HCEC 1CT (cell line): ENCODE results near the gene HECTD2.
A peak's percentile ranks its signal among the peaks of the same experiment; 100 is the strongest.

Experiments used
- DNase-seq: peaks from one replicate; pipeline ENCODE4 v3.0.0-alpha.2; 2017

HECTD2 gene

DNA sequence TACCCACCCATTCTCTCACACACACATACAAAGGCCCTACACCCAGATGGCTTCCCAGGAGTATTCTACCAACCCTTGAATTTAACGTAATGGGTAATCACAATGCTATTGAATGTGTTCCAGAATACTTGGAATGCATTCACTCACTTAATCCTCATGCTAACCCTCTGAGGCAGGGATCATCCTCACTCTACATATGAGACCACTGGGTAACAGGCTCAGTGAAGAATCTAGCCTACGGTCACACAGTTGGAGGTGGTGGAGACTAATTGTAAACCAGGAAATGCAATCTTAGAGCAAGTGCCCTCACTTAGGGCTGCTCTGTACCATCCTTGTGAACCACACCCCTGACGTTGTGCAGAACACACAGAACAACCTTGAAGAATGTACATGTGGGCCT, 135.2 kb downstream of the HECTD2 start:
- DNase-seq: no peak

DNA sequence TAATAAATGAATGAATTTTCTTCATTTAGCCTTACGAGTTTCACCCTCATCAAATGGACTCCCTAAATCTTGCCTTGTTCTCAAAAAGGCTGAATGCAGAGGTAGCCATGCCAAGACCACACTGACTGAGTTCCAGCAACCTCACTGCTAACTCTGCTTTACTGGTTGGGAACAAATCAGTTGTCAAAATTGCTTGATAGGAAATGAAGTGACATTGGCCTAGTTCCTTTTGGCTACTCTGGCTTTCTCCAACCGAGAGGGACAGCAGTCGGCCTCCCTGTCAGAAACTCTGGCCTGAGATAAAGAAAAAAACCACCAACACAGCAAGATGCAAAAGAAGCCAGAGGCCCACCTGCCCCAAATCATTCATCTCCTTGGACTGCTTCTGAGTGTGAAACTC, 135.7 kb downstream of the HECTD2 start:
- DNase-seq: no peak

DNA sequence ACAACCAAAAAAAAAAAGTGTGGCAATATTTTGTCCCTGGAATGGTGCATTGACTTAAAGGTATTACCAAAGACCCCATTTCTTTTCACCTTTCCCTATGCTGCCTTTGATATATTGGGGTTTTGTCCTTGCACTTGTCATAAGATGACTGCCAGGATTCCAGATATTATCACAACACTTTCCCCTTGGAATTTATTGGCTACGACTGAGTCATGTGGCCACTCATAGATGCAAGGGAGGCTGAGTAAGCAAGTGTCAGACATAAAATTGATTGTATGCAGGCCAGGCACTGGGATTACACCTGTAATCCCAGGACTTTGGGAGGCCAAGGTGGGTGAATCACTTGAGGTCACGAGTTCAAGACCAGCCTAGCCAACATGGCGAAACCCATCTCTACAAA, 139.1 kb downstream of the HECTD2 start:
- peak; percentile 18 for DNase-seq

DNA sequence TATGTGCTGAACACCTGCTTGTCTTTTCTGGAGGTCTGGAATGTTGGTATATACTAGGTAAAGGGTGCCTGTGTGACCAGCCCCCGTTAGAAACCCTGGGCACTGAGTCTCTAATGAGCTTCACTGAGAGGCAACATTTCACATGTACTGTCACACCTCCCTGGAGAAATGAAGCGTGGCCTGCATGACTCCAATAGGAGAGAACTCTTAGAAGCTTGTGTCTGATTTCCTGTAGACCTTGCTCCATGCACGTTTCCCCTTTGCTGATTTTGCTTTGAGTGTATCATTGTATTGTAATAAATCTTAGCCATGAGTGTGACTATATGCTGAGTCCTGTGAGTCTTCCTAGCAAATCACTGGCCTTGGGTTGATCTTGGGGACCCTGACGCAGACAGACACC, 139.9 kb downstream of the HECTD2 start:
- DNase-seq: no peak

DNA sequence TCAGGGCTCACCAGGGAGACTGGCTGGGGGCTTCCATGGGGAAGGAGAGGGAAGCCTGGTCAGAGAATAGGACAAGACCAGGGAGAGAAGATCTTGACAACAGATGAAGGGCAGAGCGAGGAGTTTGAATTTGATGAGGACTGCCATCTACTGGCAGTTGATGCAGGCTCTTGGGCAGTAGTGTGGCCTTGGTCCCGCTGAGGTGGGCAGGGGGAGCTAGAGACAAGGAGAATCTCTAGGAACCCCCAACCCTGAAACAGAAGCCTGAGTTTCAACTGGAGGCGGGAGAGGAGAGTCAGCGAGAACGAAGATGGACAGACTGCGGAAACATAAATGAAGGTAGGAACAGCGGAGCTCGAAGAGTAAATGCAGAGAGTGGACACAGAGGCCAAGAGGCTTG, 141.7 kb downstream of the HECTD2 start:
- peak; percentile 75 for DNase-seq

DNA sequence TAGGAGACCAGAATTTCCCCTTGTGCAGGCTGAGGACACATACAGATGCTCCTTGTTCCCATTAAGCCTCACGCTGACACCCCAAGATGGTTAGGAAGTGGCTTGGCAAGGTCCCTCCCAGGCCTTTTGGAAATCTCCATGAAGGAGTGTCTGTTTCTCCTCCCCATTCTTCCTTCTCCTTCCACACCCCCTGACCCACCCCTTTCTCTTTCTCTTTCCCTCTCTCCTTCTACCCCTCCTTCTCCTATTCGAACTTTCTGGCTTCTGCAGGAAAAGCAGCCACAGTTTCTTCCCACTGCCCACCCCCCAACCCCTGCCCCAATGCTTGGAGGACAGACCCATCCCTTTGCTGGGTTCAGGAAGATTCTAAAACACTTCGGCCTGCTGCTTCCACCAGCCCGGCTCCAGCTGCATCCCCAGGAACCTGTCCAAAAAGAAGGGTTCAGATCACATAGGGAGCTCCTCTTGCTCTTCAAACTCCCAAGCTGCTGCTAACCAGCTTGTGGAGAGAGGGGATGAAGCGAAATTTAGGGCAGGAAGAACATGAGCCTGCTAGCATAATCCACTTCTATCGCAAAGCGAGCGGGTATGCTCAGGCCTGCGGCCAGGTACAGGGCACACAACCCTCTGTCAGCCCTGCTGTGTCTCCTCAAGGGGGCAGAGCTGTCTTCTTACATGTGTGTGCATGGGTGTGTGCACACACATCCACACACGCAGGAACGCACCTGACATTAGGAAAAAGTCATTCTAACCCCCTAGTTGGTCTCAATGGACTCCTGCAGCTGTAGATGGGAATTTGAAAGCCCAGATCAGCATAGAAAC, 142.3 kb downstream of the HECTD2 start:
- DNase-seq: peak; percentile 38

DNA sequence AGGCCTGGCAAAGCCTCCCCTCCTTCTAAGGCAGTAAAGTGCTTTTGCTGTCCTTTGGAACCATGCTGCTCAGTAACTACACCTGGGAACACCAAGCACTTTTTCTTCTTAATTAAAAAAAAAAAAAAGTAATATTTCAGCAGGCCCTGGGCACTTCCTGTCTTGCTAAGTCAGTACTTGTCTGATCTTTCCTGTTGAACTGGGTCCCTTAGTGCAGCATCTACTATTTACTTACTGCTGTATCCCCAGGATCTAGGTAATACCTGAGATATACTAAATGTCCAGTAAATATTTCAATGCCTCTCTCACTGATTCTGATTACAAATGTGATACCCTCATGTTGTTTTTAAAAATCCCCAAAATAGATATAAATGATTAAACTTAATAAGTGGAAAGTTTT, 145.3 kb downstream of the HECTD2 start:
- no peak for DNase-seq

DNA sequence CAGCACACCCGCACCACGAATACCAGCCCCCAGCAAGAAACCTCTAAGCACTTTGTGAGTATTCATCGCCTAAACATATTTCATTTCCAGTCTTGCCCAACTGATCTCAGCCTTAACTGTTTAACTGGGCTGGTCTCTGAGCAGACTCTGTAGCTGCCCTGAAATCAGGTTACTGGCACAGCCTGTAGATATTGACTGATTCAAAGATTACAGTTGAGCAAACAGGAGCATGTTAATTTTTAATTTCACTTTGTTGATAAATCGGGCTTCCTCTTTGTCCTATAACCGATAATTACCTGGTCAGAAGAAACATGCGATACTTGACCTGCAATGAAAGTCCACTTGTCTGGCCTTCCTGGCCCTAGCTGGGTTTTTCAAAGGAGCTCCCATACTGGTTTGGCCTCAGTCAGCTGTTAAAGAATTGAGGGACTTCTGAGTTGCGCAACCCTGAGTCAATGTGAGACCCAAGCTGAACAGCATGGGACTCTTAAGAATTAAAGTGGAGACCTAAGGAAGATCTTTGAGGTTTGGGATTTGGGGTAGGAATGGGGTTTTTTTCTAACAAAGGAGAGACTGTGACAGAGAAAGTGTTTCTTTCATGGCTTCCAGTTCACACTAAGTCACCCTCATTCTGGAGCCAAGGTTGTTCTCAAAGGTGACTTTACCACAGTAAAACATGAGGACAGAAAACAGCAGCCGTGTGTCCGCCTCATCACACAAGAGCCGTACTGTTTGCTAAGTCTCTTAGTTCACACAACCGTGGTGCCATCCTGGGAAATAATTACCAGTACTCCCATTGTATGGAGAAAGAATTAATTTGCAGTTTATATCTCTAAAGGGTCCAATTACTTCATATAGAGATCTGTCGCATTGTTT, 146.8 kb downstream of the HECTD2 start:
- DNase-seq: no peak

DNA sequence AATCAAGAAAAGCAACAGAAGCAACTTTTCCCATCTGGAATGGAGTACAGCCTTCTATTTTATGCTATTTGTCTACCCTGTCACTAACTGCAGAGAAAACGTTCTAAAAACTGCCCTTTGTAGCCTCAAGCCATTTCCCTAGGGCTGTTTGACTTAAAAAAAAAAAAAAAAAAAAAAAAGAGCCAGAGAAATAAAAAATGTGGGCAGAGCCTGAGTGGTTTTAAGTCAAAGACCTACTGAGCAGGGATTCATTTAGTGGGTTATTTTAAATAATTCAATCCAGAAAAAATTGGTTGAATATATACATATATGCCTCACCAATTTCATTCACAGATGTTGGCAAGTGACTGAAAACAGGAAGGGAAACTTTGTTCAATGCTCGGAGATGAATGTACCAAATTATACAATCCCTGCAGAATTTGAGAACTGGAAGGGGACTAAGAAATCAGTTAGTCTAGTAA, 147.5 kb downstream of the HECTD2 start:
- DNase-seq: no peak

DNA sequence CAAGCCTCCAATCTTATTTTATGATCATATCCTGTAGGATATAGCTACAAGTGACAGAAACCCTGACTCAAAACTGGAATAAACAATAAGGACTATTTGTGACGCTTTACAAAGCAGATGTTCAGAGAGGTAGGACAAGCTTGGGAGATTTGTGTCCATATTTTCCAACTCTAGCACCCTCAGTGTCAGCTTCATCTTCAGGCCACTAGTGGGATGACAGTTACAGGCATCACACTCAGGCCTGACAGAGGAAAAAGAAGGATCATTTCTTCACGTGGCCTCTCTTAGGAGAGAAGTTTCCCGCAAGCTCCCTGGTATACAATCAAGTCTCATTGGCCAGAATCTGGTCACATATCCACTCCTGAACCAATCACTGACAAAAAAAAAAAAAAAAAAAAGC, 148.3 kb downstream of the HECTD2 start:
- no peak for DNase-seq

DNA sequence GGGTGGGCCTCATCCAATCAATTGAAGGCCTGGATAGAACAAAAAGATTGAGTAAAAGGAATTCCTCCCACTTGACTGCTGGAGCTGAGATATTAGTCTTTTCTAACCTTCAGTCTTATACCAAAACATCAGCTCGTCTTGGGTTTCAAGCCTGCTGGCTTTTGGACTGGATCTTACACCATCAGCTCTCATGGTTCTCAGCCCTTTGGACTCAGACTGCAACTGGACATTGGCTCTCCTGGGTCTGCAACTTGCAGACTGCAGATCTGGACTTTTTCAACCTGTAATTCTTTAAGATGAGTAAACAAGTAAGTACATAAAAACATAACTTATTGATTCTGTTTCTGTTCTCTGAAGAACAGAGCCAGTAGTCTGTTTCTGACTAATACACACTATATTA, 149.0 kb downstream of the HECTD2 start:
- DNase-seq: no peak

DNA sequence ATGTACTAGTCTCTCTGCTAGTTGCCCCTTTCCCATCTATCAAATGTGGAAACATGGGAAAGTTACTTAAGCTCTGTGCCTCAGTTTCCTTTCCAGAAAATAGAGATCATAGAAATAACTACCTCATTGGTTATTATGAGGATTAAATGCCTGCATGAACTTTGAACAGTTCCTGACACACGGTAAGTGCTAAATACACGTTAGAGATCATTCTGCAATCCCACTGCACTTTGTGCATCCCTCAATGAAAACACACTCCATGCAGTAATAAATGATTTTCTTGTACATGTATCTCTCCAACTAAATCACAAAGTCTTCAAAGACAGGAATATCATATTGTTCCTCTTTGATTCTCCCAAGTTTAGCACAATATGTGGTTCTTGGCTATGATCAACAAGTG, 149.6 kb downstream of the HECTD2 start:
- DNase-seq: no peak

DNA sequence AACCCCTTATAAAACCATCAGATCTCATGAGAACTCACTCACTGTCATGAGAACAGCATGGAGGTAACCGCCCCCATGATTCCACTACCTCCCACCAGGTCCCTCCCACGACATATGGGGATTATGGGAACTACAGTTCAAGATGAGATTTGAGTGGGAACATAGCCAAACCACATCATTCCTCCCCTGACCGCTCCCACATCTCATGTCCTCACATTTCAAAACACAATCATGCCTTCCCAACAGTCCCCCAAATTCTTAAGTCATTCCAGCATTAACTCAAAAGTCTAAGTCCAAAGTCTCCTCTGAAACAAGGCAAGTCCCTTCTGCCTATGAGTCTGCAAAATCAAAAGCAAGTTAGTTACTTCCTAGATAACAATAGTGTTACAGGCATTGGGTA, 150.7 kb downstream of the HECTD2 start:
- DNase-seq: peak; percentile 53

DNA sequence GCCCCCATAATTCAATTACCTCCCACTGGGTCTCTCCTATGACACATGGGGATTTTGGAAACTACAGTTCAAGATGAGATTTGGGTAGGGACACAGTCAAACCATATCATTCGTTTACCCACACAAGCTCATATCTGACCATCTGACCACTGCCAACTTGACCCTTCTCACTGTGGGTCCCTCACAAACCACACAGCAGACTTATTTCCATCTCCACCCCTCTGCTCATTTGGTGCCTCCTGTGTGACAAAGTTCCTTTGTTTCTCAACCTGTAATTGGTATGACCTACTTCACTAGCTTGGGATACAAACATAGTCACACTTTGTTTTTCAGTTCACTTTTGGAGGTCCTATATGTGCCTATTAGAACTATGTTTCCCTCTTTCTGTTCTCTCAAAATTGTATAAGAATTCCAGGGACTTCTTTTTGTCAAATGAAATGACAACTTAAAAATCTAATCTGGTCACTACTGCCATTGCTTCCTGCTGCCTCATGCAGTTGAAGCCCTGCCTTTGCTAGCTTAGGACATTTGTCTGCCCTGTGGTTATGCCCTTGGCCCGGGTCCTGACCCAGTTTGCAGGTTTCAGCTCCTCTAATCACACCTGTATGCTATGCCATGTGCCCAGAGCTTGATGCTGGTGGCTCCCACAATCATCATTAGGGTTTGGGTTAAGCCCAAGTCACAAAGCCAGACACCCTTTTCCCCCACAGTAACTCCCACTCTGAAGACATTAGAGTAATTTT, 152.9 kb downstream of the HECTD2 start:
- no peak for DNase-seq

DNA sequence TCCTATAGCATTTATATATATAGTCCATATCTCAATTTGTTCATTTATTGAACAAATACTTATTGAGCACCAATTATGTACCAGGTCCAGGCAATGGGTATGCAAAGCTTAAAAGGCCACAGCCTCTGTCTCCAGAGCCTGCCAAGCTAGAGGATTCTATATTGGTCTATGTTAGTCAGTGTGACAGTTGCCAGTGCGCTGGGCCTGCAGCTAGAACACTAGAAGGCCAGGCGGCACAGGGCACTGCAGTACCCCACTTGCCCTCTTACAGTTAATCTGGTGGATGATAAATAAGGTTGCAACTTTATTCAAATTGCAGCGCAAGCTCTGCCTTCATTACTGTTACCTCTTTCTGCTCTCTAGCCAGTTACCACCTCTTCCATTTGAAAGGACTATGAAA, 153.9 kb downstream of the HECTD2 start:
- DNase-seq: no peak
